Mammary epithelial cell (primary cell): ENCODE results near the gene ZNF639.

ENCODE experiments used
- EZH2 ChIP-seq: IDR thresholded peaks from 2 replicates; pipeline ENCODE4 v1.6.1; 2012; ENCODE audit warnings: low read length, inconsistent platforms, borderline replicate concordance
- TF ChIP-seq, protein P1 (sequence below), 2 donors: IDR thresholded peaks in 1 of 2; conservative IDR thresholded peaks in 1 of 2; 2 replicates each; pipeline ENCODE4 v1.5.1; 2011 to 2012; ENCODE audit warnings: inconsistent platforms in 2 of 2, low read length in 2 of 2, mild to moderate bottlenecking in 2 of 2, control low read depth in 1 of 2, low read depth in 1 of 2; ENCODE audit not compliant: insufficient read depth in 1 of 2; ENCODE audit errors: extremely low read depth in 1 of 2

- no peak for TF ChIP-seq EZH2
- TF ChIP-seq, protein P1, sequence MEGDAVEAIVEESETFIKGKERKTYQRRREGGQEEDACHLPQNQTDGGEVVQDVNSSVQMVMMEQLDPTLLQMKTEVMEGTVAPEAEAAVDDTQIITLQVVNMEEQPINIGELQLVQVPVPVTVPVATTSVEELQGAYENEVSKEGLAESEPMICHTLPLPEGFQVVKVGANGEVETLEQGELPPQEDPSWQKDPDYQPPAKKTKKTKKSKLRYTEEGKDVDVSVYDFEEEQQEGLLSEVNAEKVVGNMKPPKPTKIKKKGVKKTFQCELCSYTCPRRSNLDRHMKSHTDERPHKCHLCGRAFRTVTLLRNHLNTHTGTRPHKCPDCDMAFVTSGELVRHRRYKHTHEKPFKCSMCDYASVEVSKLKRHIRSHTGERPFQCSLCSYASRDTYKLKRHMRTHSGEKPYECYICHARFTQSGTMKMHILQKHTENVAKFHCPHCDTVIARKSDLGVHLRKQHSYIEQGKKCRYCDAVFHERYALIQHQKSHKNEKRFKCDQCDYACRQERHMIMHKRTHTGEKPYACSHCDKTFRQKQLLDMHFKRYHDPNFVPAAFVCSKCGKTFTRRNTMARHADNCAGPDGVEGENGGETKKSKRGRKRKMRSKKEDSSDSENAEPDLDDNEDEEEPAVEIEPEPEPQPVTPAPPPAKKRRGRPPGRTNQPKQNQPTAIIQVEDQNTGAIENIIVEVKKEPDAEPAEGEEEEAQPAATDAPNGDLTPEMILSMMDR (conservative IDR thresholded peaks at IDR 0.05 in 1 of 2, IDR thresholded peaks at IDR 0.05 in 1 of 2; ENCODE audit: extremely low read depth in 1 of 2, insufficient read depth in 1 of 2, low read depth in 1 of 2, low read length in 2 of 2) = no peak
Observed at GRCh38 chr3:179288845-179289244, 34.0 kb upstream of the ZNF639 start.
